DMS53 treated with DMSO at 0.1 percent for 48 hours (cell line): Measurements from ENCODE around the gene CFAP157.
A peak's percentile ranks its signal among the peaks of the same experiment; 100 is the strongest.

Source experiments
- DNase-seq: peaks from one replicate; lab custom pipeline; 2025; ENCODE audit not compliant: unreplicated experiment; lab: John Stamatoyannopoulos, UW

Gene CFAP157

GRCh38 chr9:127714951-127715469 lies 8.2 kb downstream of the CFAP157 start:
- DNase-seq, result no peak

DNA sequence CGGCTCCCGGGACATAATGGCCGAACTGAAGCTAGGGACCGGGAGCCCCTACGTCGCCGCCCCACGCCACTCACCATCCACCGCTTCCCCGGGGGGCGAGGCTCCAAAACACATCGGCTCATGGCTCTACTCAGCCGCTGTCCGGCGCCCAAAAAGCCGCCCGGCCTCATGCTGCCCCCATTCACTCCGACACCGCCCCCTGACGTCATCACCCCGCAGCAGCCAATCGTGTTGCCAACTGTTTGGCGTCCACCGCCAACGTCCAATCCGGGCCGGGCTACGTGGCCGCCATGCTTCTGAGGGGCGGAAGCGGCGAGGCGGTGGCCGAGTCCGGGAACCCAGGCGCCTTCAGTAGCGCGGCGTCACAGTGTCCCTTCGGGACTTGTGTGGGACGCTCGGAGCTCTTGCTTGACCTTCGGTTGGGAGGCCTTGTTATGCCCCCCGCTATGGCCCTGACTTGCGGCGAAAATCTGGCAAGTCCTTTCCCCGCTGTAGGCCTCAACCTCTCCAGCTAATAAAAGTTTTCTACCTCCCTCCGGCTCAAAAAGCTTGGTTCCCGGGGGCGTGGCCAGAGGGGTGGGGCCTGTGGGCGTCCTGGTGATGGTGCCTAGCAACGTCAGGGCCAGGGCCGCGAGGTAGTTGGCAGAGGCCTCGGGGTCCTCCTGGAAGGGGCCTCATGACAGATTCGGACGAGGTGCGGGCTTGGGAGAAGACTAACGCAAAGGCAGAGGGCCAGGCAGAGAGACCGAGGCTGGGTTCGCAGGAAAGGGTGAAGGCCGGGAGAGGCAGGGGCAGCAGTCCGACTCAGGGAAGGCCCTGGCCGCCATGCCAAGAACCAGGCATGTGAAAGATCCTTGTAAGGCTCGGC lies 8.9 kb downstream of the CFAP157 start, which contains the start of the genes PTRH1 and TTC16:
TSS of gene PTRH1 (minus strand) at position 194 of the 868 bp plus-strand sequence. CDS start at position 170, 24 bp downstream.
TSS of gene TTC16 (plus strand) at position 610 of the 868 bp plus-strand sequence. CDS start at position 677, 67 bp downstream.
- peak; percentile 90 for DNase-seq

- DNase-seq, result no peak
These were observed 9.6 kb downstream of the CFAP157 start for GRCh38 chr9:127716412-127716811.

DNA sequence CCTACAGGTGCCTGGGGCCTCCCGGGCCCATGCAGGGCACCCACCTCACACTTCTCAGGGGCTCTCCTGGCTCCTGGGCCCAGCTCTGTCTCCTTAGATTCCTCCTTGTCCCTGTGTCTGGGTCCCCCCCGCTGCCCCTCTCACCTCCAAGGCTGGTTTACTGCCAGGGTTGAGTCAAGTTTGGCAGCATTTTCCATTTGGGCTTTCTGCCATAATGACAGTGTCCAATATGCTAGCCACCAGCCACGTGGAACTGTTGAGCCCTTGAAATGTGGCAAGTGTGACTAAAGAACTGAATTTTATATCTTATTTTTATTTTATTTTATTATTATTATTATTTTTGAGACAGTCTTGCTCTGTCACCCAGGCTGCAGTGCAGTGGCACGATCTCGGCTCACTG lies 11.0 kb downstream of the CFAP157 start:
- DNase-seq, result no peak

DNA sequence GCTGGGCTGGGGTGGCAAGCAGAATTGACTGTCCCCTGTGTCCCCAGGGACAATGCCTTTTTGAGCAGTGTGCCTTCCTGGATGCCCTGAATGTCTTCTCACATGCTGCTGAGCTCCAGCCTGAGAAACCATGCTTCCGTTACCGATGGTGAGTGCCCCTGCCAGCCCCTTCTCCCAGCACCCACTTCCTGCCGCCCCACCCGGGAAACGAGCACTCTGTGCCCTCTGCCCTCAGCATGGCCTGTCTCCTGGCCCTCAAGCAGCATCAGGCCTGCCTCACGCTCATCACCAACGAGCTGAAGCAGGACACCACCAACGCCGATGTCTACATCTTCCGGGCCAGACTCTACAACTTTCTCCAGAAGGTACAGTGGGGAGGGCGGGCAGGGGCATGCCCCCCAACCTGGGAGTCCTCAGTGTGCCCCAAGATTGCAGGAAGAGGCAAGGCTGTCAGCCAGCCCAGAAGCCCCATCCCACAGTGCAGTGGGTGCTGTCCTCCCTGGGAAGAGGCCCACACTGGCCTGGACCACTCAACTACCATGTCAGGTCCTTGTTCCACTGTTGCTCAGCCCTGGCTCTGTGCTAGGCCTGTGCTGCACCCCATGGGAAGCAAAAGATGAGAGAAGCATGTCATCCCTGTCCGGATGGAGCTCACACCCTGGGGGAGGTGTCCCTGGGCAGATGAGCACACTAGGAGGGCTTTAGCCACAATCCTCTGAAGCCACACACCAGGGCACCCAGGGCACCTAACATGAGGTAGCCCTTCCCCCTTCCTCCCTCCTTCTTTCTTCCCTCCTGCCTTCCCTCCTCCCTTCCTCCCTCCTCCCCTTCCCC lies 13.5 kb downstream of the CFAP157 start:
- no peak for DNase-seq

DNA sequence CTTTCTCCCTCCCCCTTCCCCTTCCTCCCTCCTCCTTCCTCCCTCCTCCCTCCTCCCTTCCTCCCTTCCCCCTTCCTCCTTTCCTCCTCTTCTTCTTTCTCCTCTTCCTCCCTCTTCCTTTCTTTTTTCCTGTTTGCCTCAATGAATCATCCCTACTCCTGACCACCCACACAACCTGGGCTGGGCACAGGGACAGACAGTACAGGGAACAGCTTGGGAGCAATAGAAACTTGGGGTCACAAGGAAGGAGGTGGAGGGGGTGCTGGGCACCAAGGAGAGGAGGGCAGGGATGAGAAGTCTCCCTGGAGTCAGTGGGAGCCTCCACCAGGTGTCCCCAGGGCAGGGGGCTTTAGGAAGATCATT lies 14.1 kb downstream of the CFAP157 start:
- no peak for DNase-seq

DNA sequence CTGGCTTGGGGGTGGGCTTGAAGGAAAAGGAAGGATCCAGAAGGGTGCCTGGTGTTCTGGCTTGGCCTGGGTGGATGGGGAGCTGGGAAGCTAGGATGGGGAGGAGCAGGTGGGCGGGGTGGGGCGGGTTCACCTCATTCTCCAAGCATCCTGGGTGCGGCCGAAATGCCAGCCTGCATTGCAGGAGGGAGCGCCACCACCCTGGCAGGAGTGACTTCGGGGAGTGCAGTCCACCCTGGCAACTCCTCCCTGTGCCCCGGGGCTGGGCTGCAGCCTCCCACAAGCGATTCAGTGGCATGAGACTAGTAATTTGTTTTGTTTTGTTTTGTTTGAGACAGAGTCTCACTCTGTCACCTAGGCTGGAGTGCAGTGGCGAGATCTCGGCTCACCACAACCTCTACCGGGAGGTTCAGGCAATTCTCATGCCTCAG lies 14.6 kb downstream of the CFAP157 start:
- no peak for DNase-seq

GRCh38 chr9:127722055-127722745 lies 15.4 kb downstream of the CFAP157 start:
- DNase-seq, result no peak

GRCh38 chr9:127723013-127723412 lies 16.2 kb downstream of the CFAP157 start:
- no peak for DNase-seq

- no peak for DNase-seq
These were observed 16.7 kb downstream of the CFAP157 start for GRCh38 chr9:127723444-127723843.

DNA sequence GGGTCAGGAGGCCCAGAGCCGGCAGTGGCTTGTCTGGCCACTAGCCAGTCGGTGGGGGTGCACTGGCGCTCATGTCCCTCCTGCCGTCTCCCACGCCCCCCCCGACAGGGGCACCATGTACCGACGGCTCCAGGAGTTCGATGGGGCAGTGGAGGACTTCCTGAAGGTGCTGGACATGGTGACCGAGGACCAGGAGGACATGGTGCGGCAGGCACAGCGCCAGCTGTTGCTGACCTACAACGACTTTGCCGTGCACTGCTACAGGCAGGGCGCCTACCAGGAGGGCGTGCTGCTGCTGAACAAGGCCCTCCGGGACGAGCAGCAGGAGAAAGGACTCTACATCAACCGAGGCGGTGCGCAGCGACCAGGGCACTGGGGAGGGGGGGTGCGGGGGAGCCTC lies 17.2 kb downstream of the CFAP157 start:
- no peak for DNase-seq

DNA sequence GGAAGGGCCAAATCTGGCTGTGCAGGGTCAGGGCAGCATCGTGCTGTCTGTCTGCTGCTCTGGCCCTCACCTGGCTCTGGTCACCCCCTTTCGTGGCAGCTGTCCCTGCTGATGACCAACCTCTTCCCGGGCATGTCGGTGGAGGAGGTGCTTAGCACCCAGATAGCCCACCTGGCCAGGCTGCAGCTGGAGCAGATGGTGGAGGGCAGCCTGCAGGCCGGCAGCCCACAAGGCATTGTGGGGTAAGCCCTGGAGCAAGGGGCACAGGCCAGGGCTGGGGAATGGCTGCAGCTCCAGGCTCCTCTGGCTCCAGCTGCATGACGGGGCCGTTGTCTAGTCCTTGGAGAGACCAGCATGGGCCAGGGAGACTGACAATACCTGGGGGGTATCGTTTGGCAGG lies 20.1 kb downstream of the CFAP157 start:
- no peak for DNase-seq

GRCh38 chr9:127728808-127729207 lies 22.0 kb downstream of the CFAP157 start:
- DNase-seq, result no peak

DNA sequence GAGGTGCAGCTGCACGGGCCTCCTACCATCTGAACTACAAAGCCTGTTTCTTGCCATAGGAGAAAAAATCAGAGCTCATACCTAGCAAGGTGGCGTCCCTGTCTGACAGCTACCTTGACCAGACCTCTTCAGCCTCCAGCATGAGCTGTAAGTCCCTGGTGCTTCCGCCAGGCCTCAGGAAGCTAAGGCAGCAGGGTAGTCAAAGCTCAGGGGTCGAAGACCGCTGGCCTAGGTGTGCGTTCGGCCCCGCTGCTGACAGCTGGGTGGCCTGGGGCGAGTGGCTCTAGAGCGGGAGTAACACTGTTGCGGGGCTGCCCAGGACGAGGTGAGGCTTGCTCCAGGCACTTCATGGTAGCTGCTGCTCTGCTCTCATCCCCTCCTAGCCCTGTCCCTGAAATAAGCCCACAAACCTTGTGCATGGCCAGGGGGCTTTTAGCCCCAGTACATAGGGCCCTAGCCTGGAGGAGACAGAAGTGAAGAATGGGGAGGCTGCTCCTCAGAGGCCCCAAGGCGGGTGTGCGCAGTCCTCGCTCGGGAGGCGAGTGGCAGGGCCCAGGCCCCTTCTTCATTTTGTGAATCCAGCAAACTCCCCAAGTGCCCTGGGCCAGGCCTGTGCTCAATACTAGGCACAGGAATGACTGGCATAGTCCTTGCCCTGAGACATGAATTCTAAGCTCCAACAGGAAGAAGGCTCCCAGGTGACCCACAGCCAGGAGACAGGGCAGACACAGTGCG lies 22.9 kb downstream of the CFAP157 start:
- no peak for DNase-seq

DNA sequence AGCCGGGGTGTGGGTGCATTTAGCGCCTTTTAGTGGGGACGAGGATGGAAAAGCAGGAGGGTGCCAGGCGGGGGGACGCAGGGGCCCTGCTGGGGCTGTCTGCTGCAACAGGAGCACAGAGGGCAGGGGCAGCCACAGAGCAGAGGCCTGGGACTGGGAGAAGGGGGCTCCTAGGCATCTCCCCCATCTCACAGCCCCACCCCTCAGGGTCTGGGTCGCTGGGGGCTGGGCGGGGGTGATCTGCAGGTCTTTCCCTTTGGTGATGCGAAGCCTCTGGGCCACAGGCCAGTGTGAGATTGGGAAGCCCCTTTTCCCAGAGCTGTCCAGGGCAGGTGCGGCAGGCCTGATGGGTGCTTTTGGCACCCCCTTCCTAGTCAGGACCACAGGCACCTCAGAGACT lies 23.5 kb downstream of the CFAP157 start:
- no peak for DNase-seq

- DNase-seq, result no peak
These were observed 24.1 kb downstream of the CFAP157 start for GRCh38 chr9:127730799-127731410.

DNA sequence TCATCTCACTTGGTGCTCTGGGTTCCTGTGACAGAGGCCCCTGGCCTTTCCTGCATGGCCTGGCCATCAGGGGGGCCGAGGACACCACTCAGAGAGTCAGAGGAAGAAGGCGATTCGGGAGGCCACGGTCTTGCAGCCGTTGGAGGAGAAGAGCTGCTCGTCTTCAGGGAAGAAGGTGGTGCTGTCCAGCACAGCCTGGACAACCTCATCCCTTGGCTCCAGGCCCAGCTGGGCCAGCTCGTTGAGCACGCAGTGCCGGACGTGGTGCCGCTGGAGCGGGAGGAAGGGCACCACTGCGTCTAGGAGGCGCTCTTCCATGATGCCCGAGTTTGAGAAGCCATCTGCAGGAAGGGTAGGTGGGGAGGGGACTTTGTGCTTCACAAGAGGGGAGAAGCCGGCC lies 25.1 kb downstream of the CFAP157 start:
- no peak for DNase-seq

DNA sequence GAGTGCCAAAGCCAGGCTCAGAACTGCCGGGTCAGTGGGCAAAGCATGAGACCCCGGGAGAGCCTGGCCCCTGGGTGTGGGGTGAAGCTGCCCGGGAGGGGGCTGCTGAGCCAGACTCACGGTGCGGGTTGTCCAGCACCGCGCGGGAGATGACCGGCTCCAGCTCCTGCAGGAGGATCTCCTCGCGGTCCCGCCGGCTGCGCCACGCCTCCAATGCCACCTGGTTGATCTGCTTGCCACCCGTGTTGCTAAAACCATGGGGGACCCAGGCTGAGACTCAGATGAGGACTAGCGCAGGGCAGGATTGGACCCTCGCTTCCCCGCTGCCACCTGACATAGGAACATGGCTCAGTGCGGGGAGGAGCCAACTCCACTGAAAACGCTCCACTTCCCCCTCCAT lies 25.7 kb downstream of the CFAP157 start:
- no peak for DNase-seq

DNA sequence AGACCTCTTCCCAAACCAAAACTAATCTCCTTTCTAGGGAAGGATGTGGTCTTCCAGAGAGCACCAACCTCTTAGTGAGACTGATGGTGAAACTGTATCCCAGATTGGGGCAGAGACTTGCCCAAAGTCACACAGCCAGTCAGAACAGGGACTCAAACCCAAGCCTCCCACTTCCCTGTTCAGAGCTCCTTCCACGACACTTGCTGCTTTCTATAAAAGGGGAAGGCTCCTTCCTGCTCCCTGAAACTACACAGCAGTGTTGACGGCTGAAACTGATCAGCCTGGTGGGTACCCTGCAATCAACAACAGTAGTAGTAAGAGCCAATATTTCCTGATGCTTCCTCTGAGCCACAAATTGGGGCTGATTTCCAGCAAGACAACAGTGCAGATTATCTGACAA lies 26.8 kb downstream of the CFAP157 start:
- no peak for DNase-seq

DNA sequence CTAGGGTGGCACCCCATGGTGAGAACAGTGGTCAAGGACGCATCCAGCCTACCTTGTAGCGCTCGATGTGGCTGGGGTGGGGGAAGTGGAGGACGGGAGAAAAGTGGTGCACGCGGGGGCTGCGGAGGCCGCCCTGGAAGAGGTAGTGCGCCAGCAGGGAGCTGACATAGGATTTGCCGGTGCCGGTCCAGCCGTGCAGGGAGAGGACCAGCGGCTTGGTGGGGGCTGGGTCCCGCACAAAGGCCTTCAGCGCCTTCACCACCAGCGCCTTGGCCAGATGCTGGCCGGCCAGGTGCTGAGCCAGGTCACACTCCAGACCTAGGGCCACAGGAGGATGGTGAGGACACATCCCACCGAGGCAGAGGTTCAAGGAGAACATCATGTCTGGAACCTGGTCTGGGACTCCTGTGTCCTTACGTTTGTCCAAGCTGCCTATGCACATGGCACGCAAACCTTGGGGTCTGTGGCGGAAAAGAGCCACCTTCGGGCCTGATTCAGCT lies 27.5 kb downstream of the CFAP157 start:
- DNase-seq, result no peak
